Stimulated activated CD8-positive, alpha-beta memory T cell treated with anti-CD3 and anti-CD28 coated beads, Interleukin-15, amount 100 ng/mL, for 48 hours (primary cell): ENCODE results near the gene ATP1B1.

Experiments
- DNase-seq, 2 donors: peaks; one replicate each; pipeline ENCODE4 v3.0.0-alpha.2; 2020; ENCODE audit warnings: low read depth in 2 of 2

ATP1B1 gene

GRCh38 chr1:169106095-169106920 is at the start of gene ATP1B1:
ATP1B1 (plus strand) TSS chr1:169106690; CDS start chr1:169106830, 140 bp downstream.
- DNase-seq = peak; percentile 70 to 78

- no peak for DNase-seq
These were observed 47.1 kb upstream of the ATP1B1 start for GRCh38 chr1:169059421-169059820.

- DNase-seq = no peak
These were observed 46.3 kb upstream of the ATP1B1 start for GRCh38 chr1:169060043-169060722.

GRCh38 chr1:169060919-169061639 is 45.4 kb upstream of the ATP1B1 start:
- DNase-seq = no peak

- no peak for DNase-seq
These were observed 44.3 kb upstream of the ATP1B1 start for GRCh38 chr1:169062152-169062551.

- DNase-seq = no peak
These were observed 42.4 kb upstream of the ATP1B1 start for GRCh38 chr1:169064103-169064502.

GRCh38 chr1:169070547-169070946 is 35.9 kb upstream of the ATP1B1 start:
- no peak for DNase-seq

GRCh38 chr1:169070958-169071357 is 35.5 kb upstream of the ATP1B1 start:
- no peak for DNase-seq

GRCh38 chr1:169072945-169073725 is 33.4 kb upstream of the ATP1B1 start:
- DNase-seq = no peak

GRCh38 chr1:169078163-169078883 is 28.2 kb upstream of the ATP1B1 start:
- no peak for DNase-seq

GRCh38 chr1:169081503-169082123 is 24.9 kb upstream of the ATP1B1 start:
- no peak for DNase-seq

- DNase-seq = no peak
These were observed 20.6 kb upstream of the ATP1B1 start for GRCh38 chr1:169085911-169086310.

- no peak for DNase-seq
These were observed 19.7 kb upstream of the ATP1B1 start for GRCh38 chr1:169086603-169087455.

GRCh38 chr1:169087876-169088275 is 18.6 kb upstream of the ATP1B1 start:
- DNase-seq = no peak

- no peak for DNase-seq
These were observed 16.7 kb upstream of the ATP1B1 start for GRCh38 chr1:169089776-169090175.

- DNase-seq = no peak
These were observed 16.1 kb upstream of the ATP1B1 start for GRCh38 chr1:169090308-169090899.

GRCh38 chr1:169090900-169091311 is 15.6 kb upstream of the ATP1B1 start:
- DNase-seq = no peak

GRCh38 chr1:169091480-169091941 is 15.0 kb upstream of the ATP1B1 start:
- DNase-seq = no peak

GRCh38 chr1:169092399-169092798 is 14.1 kb upstream of the ATP1B1 start:
- DNase-seq = no peak
